C4-2B (cell line): ENCODE measurements around the gene TTLL10.

ENCODE experiments used
- H3K27ac ChIP-seq: fragments of 450-650 bp; 2 replicates; pipeline ENCODE4 v1.5.1; 2017
- CTCF ChIP-seq: fragments of 450-650 bp; conservative IDR thresholded peaks from 2 replicates; pipeline ENCODE4 v1.5.1; 2017; ENCODE audit warnings: mild to moderate bottlenecking
- ZFX ChIP-seq: fragments of 450-650 bp; IDR thresholded peaks from 2 replicates; pipeline ENCODE4 v1.6.1; 2017

TTLL10 gene

GRCh38 chr1:1196431-1197187, 22.9 kb downstream of the TTLL10 start:
- no peak overlapping the region for H3K27ac ChIP-seq

GRCh38 chr1:1197188-1197500, 23.5 kb downstream of the TTLL10 start:
- H3K27ac ChIP-seq = no peak overlapping the region
- no peak for TF ChIP-seq ZFX

More at GRCh38 chr1:1196431-1197187, 22.9 kb downstream of the TTLL10 start:
- no peak for TF ChIP-seq ZFX
- no peak for TF ChIP-seq CTCF

GRCh38 chr1:1197551-1198422, 24.1 kb downstream of the TTLL10 start:
- TF ChIP-seq CTCF (no peak), ZFX (no peak)

DNA sequence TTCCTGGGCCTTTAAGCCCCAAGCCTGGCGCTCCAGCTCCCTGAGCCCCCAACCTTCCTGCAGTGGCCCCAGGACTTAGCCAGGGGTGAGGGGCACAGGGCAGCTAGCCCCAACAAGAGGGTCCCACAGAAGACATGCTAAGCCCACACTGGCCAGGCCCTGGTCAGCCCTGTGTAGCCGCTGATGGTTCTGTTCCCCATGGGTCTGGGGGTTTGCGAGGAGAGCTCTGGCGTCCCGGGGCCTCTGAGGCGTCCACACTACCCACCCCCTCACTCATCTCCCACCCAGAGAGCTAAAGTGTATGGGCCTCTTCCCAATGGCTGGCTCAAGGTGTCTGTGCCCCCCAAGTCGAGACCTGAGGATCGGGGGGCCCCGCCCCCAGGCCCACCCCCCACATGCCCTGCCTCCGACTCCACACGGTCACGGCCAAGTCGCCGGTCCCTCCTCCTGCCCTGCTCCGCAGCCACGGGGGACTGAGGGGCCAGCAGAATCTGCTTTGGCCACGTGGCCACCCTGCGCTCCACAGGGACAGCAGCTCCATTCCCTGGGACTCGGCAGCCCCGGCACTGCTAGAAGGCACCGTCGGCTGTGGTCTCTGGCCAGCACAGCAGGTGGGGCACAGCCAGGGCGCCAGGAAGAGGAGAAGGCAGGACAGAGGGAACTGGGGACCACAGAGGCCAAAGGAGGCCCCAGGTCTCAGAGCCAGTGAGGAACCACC, 24.9 kb downstream of the TTLL10 start:
- no peak overlapping the region for H3K27ac ChIP-seq
- TF ChIP-seq ZFX (no peak), CTCF (no peak)

More at GRCh38 chr1:1197551-1198422, 24.1 kb downstream of the TTLL10 start:
- H3K27ac ChIP-seq = no peak overlapping the region

DNA sequence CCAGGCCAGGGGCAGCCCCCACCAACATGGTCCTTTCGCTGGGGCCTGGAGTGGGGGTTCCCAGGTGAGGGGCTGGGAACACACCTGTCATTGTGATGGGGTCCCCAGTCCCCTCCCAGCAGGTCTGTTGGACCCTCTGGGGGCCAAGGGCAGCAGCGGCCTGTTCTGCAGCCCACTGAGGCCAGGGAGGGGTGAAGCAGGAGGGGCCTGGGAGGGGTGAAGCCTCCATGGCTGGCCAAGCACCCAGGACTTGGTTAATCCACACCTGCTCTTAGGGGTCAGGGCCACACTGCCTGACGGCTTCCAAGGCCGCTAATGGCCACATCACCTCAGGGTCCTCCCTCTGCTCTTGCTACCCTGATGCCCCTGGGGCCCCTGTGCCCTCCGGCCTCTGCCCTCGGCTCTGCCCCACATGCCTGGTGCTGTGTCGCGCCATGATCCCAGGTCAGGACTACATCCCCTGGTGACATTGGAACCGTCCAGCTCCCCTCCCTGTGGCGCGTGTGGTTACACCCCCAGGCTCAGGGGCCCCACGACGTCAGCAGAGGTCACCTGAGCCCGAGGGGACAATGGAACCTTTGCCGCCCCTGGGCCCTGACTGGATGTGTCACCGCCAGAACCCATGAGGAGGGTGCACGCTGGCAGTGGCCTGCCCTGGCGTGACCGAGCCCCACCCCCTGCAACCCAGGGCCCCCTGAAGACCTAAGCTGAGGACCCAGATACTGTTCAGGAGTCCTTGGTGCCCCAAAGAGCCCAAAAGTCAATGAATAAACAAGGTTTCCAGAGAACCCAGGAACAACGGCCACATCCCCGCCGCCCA, 25.7 kb downstream of the TTLL10 start:
- TF ChIP-seq ZFX = no peak
- TF ChIP-seq CTCF = no peak
- no peak overlapping the region for H3K27ac ChIP-seq

GRCh38 chr1:1199961-1200875, 26.5 kb downstream of the TTLL10 start:
- no peak overlapping the region for H3K27ac ChIP-seq
- TF ChIP-seq ZFX (no peak), CTCF (no peak)
